ENCODE measurements around the gene SNRPD1. TPM values are rescaled to one million over a fixed set of nuclear protein-coding genes. Genes with fewer than 3 reads are reported as not detected.
A peak's percentile ranks its signal among the peaks of the same experiment; 100 is the strongest.

SNRPD1 gene
- total and polyA plus RNA-seq, 9 of the 15 experiments (the other 6 are each of a cell fraction or from before 2014, with no cell fraction given): 186 to 1,063 (median 313) TPM

DNA sequence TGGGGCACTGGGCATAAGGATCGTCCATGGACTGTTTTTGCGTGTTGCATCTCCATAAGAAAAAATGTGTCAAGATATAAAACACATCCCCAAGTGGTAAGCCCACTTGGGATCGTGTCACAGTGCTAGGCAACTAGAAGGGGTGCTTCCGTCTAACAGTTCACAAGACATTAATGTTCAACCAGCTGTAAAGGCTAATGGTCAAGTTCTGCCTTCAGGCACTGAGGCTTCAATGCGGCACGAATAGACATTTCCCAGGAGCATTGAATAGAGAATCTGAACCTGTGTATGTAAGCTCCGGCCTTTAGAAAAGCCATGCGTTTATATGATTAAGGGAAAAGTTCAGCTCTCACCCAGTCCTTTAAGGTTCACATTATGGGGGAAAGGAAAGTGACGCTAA lies 50.5 kb downstream of the SNRPD1 start (continued):
- TF ChIP-seq, protein P1, sequence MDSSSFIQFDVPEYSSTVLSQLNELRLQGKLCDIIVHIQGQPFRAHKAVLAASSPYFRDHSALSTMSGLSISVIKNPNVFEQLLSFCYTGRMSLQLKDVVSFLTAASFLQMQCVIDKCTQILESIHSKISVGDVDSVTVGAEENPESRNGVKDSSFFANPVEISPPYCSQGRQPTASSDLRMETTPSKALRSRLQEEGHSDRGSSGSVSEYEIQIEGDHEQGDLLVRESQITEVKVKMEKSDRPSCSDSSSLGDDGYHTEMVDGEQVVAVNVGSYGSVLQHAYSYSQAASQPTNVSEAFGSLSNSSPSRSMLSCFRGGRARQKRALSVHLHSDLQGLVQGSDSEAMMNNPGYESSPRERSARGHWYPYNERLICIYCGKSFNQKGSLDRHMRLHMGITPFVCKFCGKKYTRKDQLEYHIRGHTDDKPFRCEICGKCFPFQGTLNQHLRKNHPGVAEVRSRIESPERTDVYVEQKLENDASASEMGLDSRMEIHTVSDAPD (CRISPR knock-in tag; IDR thresholded peaks at IDR 0.05): no peak
- TF ChIP-seq CBFA2T2 (conservative IDR thresholded peaks at IDR 0.05): no peak

DNA sequence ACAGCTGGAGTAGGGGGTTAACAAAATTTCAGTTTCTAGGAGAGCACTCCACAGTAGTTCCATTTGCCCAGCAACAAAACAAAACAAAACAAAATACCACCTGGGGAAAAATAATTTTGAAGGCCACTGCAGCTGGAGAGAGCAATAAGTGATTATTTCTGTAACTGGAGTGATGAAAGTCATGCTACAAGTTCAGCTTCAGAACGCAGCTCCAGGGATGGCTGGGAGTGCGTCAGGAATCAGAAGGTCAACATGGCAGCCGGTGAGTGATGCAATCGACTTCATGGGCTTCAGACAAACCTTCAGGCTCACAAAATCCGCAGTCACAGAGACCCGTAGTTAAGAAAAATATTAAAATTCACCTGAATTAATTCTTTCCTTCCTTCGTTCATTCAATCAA lies 51.5 kb downstream of the SNRPD1 start:
- H3K4me2 ChIP-seq (ENCODE audit: insufficient read depth, low read length): no peak overlapping the region
- ChIA-PET CTCF (ENCODE audit: low intra/inter-chr PET ratio) (no interaction called here), POLR2A (no interaction called here)
- H3K36me3 ChIP-seq (ENCODE audit: control insufficient read depth, insufficient read depth, low read length): peaks cover 21% of the 10 kb centered on the region; the same call in 2 of the 3 replicates
- no peaks in the 10 kb centered on the region for H3K79me2 ChIP-seq (ENCODE audit: control insufficient read depth, insufficient read depth, low read length)
- WGBS (ENCODE audit: insufficient coverage, low coverage, missing lambda C conversion rate): 81% methylated on average over 7 of the region's 7 CpGs
- H2AFZ ChIP-seq (ENCODE audit: low read depth, low read length): no peak overlapping the region
- H3K27ac ChIP-seq (ENCODE audit: extremely low read depth, low read depth, low read length): no peak overlapping the region
- FAIRE-seq (no peak), DNase-seq (ENCODE audit: extremely low read depth in 1 of 4, low spot score in 3 of 4) (no peak), ATAC-seq (no peak)
- no peaks in the 10 kb centered on the region for H3K9me1 ChIP-seq (ENCODE audit: control insufficient read depth, insufficient read depth, low read length)
- intact Hi-C loops (cut with micrococcal nuclease): no loop called here
- no peaks in the 10 kb centered on the region; the same call in 1 of the 2 replicates for H3K9me3 ChIP-seq (replicated peaks; ENCODE audit: control insufficient read depth, insufficient read depth, low read depth, low read length)
- no TSS peak for BruUV-seq (replicated peaks)
- no peaks in the 10 kb centered on the region for H3K4me1 ChIP-seq (replicated peaks in 1 of 2; ENCODE audit: control insufficient read depth in 2 of 2, insufficient read depth in 2 of 2, low read length in 2 of 2)
- H3K9ac ChIP-seq (ENCODE audit: insufficient read depth in 1 of 2, low read depth in 2 of 2, low read length in 2 of 2): no peak overlapping the region
- H4K20me1 ChIP-seq (replicated peaks; ENCODE audit: control insufficient read depth, insufficient read depth, low read length): no peaks in the 10 kb centered on the region
- TF ChIP-seq CEBPB (tag; IDR thresholded peaks at IDR 0.05): peak; percentile 45
- TF ChIP-seq, protein P2, sequence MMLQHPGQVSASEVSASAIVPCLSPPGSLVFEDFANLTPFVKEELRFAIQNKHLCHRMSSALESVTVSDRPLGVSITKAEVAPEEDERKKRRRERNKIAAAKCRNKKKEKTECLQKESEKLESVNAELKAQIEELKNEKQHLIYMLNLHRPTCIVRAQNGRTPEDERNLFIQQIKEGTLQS (IDR thresholded peaks at IDR 0.05): peak; percentile 71
- TF ChIP-seq, protein P2 (CRISPR knock-in tag; conservative IDR thresholded peaks at IDR 0.05): no peak
- no peak for TF ChIP-seq RBM17 (IDR thresholded peaks at IDR 0.05; ENCODE audit: borderline replicate concordance, low read depth, low read length)
- TF ChIP-seq NFIX (CRISPR knock-in tag; IDR thresholded peaks at IDR 0.05; ENCODE audit: low read depth): 0 out of 2 replicates have a peak, but pooled peaks have one; percentile 25
- peak; percentile 37; the same call in 1 of the 2 replicates for TF ChIP-seq CEBPG (CRISPR knock-in tag; IDR thresholded peaks at IDR 0.05)
- TF ChIP-seq CEBPG (tag; conservative IDR thresholded peaks at IDR 0.05 in 1 of 2, IDR thresholded peaks at IDR 0.05 in 1 of 2): peak; percentile 55 to 61; a peak in 2 of 4 replicates
- H3K4me3 ChIP-seq: no peak overlapping the region
- in situ Hi-C loops (cut with MboI): no loop called here
- H3K27me3 ChIP-seq (ENCODE audit: control insufficient read depth in 2 of 2, insufficient read depth in 2 of 2, low read length in 2 of 2): no peaks in the 10 kb centered on the region

Data from K562 (cell line).